GM19328 (cell line): ENCODE data around the gene VEPH1.

Experiments
- ATAC-seq: cut with Tn5 transposase; IDR thresholded peaks from one replicate; pipeline ENCODE4 v1.9.1; 2021; ENCODE audit warnings: mild to moderate bottlenecking, moderate library complexity; ENCODE audit not compliant: unreplicated experiment

The VEPH1 gene

DNA sequence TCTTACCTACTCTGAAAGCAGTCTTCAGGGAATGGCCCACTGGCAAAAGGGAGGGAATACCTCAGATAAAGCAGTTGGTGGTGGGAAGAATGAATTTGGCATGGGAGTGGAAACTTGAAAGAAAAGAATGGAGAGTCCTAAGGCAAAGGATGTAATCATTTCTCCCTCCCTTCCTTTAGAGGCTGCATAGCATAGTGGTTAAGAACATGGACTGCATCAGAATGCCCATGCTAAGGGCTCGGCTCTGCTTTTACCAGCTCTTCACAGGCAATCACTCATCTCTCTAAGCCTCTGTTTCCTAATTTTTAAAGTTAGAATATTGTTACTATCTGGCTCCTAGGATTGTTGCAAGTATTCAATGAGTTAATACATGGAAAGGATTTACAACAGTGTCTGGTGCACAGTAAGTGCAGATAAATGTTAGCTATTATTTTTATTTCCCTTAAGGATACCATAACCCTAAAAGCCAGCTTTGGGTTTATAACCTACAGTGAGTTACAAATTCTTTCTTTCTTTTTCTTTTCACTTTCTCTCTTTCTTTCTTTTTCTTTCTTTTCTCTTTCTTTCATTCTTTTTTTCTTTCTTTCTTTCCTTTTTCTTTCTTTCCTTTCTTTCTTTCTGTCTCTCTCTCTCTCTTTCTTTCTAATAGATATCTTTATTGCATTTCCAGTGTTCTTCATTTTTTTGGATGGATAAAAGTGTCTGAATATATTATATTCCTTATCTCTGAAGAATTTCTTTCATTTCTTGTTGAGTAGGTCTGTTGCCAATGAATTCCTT is 23.6 kb downstream of the VEPH1 start:
- ATAC-seq = no peak

DNA sequence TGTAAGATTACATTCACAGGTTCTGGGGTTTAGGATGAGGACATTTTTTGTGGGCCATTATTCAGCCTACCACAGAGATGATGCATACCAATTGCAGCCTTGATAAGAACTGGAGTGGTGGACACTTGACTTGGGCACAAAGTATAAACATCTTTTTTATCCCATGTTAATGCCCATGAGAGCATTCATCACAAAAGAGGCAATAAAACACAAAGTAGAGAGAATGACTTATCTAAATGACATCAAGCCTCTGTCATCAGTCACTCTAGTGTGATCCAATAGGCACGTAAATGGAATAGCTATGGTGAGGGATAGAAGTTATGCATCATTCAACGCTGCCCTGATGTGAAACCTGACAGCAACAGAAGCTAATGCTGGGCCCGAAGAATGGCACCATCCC is 25.8 kb downstream of the VEPH1 start:
- ATAC-seq = no peak

GRCh38 chr3:157475921-157476414 is 27.2 kb downstream of the VEPH1 start:
- no peak for ATAC-seq

- no peak for ATAC-seq
Measured at GRCh38 chr3:157472648-157473047, 30.6 kb downstream of the VEPH1 start.

DNA sequence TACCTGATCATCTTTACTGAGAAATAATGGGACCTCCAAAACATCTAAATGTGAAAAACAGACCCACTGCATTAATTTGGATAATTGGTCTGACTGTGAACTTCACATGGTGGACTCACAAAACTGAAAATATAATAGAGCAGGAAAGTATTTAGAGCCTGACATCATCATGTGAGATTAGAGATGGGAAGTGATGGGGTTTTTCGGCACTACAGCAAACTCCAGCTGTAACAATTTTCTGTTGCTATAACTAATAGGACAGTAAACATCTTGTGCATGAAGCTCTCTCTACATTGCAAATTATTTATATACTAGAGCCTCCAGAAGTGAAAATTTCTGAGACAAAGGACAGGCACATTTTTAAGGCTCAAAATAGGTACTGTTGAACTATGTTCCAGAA is 32.2 kb downstream of the VEPH1 start:
- ATAC-seq = no peak

GRCh38 chr3:157469561-157470294 is 33.5 kb downstream of the VEPH1 start:
- ATAC-seq = no peak

DNA sequence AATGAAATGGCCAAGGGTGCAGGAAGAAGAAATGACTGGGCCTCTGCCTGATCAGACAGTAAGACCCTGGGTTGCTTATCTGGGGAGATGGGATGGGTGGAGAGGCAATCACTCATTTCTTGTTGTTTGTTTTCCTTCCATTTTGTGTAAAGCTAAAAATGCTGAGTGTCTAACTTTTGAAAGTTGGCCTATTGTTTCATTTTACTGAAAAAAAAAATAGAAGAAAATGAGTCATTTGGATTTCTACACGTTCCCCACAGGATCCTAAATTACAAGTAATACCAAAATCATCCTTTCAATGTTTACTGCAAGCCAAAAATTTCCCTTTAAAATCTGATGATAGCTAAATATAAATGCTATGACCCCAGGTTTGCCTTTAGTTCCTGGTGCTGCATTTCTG is 36.0 kb downstream of the VEPH1 start:
- ATAC-seq = no peak

DNA sequence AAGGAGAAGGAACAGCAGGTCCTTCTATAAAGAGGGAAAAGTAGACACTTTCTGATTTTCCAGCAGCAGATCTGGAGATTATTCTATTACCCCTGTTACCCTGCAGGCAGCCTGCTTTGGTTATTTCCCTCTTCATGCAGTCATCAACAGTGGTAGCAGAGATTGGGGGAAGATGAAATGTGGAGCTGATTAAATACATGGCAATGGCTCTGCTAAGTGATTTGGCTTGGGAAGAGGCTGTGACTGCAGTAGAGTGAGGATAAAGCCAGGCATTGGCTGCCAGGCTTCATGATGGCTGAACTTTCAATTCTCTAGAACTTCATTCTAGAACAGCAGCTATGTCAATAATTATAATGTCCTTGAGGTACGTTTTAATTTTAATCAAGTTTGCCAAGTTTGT is 37.5 kb downstream of the VEPH1 start:
- ATAC-seq = no peak

DNA sequence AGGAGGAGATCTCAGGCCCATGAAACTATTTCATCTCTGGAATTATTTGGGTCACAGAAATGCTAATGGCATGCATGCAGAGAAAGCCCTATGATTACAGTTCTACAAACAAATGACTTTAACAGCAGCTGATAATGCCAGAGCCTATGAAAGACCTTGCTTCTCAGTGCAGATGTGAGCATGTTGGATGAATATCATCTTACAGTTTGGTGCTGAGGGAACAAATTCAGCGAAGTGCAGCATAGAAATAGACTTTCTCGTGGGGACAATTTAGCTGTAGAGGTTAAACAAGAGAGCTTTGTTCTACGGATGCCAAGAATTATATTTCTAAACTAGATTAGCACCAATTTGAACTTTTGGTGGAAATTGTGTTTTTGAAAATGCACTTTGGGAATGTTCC is 38.9 kb downstream of the VEPH1 start:
- no peak for ATAC-seq

DNA sequence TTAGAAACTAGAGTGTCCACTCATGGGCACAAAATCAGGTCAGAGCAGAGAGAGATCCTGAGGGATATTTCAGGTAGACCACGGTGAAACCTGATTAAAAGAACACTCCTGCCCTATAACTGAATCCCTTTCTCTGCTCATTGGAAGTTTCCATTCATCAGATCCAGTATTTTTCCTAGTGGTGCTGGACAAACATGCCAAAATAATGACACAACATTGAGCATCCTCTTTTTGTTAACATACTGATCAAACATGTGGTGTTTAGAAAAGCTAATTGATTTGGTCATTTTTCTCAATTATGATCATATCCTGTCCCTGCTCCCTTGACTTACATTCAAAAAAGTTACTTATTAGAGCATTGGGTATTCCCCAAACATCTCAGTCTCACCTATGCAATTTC is 39.4 kb downstream of the VEPH1 start:
- no peak for ATAC-seq

DNA sequence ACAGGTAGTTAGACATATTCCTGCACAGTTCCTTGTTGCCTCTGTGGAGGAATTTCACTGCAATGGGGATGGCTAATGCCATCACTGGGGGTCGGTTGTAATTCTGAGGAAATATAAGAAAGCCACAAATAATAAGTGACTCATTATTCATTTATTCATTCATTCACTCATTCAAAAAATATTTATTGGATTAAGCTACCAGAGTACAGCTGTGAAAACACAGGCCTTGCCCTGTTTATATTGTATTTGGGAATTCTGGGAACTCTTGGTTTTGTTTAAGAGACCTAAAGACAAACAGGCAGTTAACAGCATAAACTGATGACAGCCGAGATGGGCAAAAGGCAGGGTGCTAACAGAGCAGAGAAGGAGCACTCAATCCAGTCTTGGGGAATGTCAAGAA is 43.0 kb downstream of the VEPH1 start:
- ATAC-seq = no peak

DNA sequence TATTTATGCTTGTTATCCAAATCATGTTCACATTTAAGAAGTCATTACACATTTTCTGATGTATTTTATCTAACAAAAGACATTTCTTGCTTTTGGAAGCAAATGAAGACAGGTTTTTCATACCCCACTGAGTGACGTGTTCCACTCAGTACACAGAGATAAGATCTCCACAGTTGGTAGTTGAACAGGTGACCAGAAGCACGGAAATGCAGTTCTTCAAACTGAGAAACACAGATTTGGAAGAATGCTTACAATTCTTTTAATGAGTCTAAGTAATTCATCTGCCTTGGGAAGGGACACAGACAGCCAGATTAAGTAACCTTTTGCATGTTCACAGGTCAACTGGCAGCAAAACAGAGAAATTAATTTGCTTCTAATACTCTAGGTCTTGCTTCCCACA is 43.5 kb downstream of the VEPH1 start:
- no peak for ATAC-seq

DNA sequence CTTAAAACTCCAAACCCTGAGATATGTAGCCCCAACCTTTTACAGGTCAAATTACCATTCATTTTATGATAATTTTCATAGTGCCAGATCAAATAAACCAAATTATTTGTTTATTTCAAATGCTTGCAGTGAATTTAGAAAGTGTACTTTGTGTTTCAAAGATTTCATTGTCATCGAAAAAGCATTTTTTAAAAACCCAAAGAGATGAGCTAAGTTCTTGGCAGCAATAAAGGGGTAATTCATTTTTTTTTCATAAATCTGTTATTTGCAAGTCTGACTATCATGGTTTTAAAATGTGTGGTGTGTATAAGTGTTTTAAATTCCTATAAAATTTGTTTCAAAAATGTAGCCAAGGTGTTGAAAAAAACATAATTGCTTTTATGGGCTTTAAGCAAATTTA is 49.4 kb downstream of the VEPH1 start:
- no peak for ATAC-seq

- no peak for ATAC-seq
Measured at GRCh38 chr3:157452097-157452496, 51.1 kb downstream of the VEPH1 start.

DNA sequence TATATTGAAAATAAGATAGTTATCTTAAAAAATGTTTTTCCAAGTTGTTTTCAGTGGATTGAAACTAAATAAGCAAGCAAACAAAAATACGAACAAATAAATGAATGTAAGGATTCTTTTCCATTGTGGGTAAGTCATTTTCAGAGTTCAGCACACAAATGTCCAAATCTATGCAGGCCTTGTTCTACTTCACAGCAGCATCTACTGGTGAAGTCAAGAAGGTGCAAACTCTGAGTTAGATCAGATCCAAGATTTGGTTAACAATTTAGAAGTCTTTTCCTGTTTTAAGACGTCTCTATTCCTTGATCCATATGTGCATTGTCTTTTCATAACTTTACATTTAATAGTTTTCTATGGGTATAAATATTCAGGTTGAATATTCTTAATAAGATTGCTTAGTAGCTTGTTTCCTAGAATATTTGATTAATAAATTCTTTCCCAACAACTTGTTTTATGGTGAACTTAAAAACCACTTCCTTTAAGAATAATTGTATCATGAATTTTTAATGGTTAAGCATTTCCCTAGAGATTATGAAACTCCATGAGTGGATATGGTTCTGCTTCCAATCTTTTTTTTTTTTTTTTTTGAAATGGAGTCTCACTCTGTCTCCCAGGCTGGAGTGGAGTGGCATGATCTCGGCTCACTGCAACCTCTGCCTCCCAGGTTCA is 56.1 kb downstream of the VEPH1 start:
- no peak for ATAC-seq

GRCh38 chr3:157445857-157446256 is 57.4 kb downstream of the VEPH1 start:
- ATAC-seq = no peak

GRCh38 chr3:157444797-157445184 is 58.4 kb downstream of the VEPH1 start:
- no peak for ATAC-seq

DNA sequence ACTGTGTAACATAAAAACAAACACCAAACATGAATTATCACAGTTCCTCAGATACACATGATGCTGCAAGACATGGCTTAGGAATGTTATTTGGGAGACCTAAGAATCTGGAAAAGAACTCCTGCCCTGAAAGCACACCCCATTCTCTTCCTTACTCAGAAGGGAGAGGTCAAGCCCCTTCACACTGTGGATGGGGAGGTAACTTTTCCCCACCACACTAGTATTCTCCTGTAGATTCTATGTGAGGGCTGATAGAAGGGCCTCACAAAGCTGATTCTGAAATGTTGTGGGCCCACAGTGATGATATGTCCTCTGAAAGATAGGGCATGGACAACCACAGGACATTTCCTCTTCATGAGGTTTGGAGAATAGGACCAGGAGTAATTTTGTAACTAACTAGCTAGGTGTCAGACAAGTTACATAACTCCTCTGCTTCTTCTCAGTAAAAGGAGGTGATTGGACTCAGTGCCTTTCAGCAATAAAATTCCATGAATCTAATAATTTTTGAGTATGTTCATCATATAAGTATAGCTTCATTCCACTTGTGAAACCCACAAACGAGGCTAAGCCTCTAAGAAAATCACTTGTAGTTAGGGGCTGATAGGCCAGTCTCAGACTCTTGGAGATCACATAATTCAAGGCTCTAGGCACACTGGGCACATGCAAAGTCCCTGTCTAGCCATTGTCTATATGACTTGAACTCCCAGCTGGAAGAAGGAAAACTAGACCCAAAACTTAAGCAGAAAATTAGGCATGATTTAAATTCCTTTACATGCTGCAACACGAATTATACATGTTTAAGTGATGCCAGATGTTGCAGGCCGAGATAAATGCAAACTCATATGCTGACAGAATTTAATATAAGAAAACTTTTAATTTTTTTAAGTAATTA is 59.1 kb downstream of the VEPH1 start:
- no peak for ATAC-seq

GRCh38 chr3:157442729-157443128 is 60.5 kb downstream of the VEPH1 start:
- no peak for ATAC-seq

DNA sequence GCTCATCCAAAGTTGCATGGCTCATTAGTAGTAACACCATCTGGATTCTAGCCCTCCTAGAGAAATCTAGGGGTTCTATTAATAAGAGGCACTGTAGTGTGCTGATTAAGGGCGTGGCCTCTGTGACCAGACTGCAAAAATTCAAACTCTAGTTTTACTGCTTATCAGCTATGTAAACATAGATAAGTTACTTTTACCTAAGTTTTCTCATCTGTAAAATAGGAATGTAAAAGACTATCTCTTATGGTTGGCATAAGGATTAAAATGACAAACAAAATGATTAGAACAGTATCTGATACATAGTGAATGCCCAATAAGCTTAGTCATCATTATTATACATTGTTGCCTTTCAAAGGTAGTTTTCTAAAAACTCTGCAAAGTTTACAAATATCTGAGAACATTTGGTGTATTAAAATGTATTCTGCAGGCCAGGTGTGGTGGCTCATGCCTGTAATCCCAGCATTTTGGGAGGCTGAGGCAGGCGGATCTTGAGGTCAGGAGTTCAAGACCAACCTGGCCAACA is 62.1 kb downstream of the VEPH1 start:
- ATAC-seq = no peak
